ENCODE results near the gene TBC1D8.
"Not testable (repeated sequence)": the region's sequence is repeated elsewhere in the genome, so short reads cannot be mapped to it uniquely, and the experiment has no call there.

The TBC1D8 gene

DNA sequence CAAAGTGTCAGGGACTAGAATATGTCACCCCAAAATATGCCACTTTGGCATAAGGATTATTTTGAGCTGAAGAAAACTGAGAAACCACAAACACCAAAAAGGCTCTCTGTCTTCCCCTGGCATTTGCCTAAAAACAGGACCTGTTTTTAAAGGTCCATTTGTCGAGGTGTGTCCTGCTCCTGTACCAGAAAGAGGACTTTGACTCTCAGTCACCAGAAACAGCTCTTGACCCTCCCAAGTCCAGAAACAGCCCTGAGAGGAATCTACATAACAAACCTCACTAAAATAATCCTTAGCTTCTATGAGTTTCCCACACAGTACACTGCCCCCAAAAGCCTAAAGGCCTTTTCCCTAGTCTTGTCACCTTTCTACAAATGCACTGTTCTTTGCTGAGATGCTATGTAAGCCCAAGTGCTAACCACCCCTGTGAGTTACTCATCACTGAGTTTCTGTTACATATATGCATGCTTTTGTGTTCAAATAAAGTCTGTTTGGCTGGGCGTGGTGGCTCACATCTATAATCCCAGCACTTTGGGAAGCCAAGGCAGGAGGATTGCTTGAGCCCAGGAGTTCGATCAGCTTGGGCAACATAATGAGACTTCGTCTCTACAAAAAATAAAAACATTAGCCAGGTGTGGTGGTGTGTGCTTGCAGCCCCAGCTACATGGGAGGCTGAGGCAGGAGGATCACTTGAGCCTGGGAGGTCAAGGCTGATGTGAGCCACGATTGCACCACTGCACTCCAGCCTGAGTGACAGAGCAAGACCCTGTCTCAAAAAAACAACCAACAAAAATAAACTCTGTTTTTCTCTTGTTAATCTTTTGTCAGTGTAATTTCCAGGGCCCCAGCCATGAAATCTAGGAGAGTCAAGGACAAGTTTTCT, 93.9 kb downstream of the TBC1D8 start:
- DNase-seq = no peak

DNA sequence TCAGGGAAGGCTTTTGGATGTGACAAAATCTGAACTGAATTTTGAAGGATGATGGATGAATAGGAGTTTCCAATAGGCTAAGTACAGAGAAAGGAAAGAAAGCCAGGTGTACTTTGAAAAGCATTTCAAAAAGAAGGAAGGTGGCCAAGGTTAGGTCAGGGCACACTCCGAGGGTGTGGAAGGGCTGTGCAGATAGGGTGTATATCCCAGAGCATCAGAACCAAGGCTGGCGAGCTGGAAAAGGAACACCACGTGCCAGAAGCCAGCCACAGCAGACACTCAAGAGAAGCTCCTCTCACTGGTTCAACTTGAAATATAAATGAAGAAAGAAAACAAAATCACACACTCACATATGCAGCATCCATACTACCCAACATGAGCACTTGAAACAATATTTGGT, 98.1 kb downstream of the TBC1D8 start:
- no peak for DNase-seq

DNA sequence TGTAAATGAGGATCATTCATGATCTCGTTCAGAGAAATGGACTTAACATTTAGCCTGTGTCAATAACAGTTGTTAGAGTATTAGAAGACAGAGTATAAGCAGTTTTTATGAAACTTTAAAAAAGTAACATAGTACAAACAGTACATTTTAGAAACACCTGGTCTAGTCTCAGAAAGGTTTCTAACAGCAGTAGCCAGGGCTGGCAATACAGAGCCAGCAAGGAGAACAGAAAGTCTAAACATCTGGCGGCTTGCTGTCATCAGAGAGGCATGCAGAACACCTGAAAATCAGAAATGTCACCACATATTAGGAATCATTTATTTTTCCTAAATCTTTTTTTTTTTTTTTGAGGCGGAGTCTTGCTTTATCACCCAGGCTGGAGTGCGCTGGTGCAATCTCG, 99.0 kb downstream of the TBC1D8 start:
- no peak for DNase-seq

GRCh38 chr2:101050886-101051285, 100.3 kb downstream of the TBC1D8 start:
- DNase-seq = not testable (repeated sequence)

DNA sequence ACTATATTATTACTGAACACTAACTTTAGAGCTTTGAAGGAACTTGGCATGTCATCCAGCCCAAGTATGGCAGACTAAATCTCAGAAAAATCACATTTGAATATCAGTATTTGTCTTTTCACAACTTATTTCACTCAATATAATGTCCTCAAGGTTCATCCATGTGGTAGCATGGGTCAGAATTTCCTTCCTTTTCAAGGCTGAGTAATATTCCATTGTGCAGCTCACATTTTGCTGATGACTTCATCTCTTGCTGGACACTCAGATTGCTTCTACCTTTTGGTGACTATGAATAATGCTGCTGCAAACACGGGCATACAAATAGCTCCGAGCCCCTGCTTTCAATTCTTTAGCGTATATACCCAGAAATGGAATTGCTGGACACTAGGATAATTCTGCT, 102.4 kb downstream of the TBC1D8 start:
- DNase-seq = no peak

DNA sequence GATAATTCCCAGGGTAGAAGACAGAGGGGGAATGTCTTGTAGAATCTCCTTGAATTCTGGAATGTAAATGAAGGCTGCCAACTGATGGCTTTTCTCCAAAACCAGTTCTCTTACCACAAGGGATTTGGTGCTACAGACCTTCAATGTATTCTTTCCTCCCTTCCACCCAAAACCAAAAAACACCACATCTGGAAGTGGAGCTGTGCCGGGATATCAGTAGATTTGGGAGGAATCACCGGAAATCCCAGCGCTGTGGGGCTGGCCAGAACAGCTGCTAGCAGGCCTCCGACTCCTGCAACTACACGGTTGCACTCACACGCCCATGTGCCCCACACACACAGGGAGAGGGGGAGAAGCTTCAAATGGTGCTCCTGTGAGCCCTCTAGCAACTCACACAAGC, 103.4 kb downstream of the TBC1D8 start:
- DNase-seq = no peak

GRCh38 chr2:101047075-101047766, 104.0 kb downstream of the TBC1D8 start:
- no peak for DNase-seq

GRCh38 chr2:101045330-101045729, 105.9 kb downstream of the TBC1D8 start:
- DNase-seq = no peak

GRCh38 chr2:101041413-101041812, 109.8 kb downstream of the TBC1D8 start:
- no peak for DNase-seq

DNA sequence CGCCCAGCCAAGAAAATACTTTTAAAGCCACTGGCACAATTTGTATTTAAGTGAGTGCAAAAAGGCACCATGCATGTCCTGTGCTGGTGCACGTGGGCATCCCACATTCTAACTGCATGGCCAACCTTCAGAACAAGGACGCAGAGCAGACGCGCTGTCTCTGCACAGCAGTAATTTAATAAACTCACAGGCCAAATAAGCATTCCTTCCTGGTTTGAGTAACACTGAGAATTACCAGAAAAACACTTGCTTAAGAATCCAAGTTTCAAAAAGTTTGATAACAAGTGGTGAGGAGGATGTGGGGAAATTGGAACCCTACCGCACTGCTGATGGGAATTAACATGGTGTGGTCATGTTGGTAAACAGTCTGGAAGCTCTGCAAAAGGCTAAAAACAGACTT, 110.4 kb downstream of the TBC1D8 start:
- DNase-seq = no peak

DNA sequence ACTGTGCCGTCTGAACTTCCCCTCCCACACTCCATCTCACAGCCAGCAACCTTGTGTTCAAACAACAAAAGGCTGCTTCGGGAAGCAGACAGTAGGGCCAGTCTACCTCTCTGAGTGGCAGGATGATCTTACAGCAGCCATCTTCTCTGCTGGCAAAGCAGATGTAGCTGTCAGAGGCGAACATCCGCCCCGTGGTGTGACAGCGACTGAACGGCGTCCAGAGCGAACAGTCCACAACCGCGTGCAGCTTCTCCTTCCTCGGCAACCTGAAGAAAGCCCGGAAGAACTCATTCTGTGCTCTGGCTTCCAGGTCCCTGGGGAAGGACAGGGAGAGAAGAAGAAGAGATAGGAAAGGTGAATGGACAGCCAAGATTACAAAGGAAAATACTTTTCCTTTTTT, 111.1 kb downstream of the TBC1D8 start:
- DNase-seq = no peak

DNA sequence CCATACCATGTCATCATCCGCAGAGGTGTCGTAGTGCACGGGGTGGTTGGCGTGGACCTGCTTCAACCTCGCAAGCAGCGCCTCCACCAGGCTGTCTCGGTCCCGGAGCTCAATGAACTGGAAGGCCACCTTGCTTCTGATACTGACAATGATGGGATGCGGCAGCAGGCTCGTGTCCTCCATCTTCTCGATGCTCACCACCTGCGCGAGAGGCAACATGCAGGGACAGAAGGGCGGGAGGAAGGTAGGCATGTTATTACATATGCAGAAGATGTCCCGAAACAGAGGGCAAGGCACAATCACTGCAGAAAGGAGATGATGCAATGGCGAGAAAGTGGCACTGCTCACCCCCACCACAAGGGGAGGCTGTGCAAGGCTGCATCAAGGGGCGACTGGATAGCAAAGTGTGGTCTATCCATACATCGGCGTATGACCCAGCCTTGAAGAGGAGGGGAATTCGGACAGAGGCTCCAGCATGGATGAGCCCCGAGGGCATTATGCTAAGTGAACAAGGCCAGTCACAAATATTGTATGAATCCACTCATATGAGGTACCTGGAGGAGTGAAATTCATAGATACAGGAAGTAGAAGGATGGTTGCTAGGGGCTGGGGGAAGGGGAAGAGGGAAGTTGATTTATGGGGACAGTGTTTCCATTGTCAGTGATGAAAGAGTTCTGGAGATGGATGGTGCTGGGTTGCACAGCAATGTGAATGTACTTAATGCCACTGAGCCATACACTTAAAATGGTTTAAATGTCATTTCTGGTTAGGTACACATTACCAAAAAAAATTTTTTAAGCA, 112.5 kb downstream of the TBC1D8 start:
- no peak for DNase-seq

GRCh38 chr2:101037161-101037755, 113.9 kb downstream of the TBC1D8 start:
- DNase-seq = no peak

GRCh38 chr2:101036562-101036961, 114.6 kb downstream of the TBC1D8 start:
- DNase-seq = no peak

- DNase-seq = peak; percentile 24
These were observed 119.0 kb downstream of the TBC1D8 start for GRCh38 chr2:101032084-101032776.

GRCh38 chr2:101030866-101031554, 120.2 kb downstream of the TBC1D8 start:
- DNase-seq = no peak

- DNase-seq = no peak
These were observed 123.3 kb downstream of the TBC1D8 start for GRCh38 chr2:101027852-101028251.

DNA sequence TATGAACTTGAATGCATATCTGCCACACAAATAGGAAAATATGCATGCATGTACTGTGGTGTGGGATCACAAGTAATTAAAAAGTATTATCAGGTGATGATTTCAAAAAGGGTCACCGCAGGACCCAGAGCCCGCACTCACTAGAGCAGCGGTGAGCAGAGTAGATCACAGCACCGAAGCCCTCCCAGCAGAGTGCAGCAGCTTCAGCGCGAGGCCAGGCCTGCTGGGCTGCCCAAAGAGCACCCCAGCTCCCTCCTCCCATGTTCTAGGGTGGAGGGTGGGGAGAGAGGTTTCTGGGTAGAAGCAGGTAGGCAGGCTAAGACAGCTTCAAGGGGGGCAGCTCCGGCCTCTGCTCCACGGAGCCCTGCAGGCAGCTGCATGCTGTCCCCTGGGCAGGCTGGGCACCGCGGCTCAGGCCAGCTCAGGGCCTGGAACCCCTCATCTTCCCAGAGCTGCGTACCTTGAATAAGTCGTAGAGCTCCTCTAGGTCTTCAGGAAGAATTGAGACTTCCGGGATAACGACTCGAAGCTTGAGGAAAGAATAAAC, 124.2 kb downstream of the TBC1D8 start:
- DNase-seq = no peak

DNA sequence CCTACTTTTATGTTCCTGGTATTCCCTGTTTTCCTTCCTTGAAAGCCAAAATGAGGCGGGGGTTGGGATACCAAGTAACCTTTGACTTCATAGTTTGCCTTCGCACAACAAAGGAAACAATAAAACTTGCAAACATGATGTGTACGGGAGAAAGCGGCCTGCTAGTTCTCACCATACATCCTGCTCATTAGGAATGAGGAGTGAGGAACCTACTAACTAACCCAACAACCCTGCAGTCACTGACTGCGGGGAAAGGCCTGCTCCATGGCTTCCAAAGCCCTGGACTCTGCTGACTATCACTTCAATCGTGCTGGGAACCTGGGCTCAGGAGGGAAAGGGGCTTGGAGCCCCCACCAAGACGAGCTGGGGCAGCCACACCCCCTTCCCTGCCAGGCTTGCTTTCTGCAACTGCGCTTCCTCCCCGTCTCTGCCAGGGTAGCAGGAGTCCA, 124.9 kb downstream of the TBC1D8 start:
- peak; percentile 17 for DNase-seq

GRCh38 chr2:101025561-101025960, 125.6 kb downstream of the TBC1D8 start:
- DNase-seq = peak; percentile 7

Measured in activated CD8-positive, alpha-beta memory T cell treated with anti-CD3 and anti-CD28 coated beads for 24 hours (primary cell).